ENCODE measurements around the gene LAMA1. TPM values are rescaled to one million over a fixed set of nuclear protein-coding genes. Genes with fewer than 3 reads are reported as not detected.
"Not testable (repeated sequence)": the region's sequence is repeated elsewhere in the genome, so short reads cannot be mapped to it uniquely, and the experiment has no call there.

Gene LAMA1
- total RNA-seq, 5 donors from 2014 or later (not counting 1 experiment from before 2014, with no cell fraction given): 0.09 to 0.43 (median 0.09) TPM; not detected in 2

GRCh38 chr18:6943143-6943542 is 174.5 kb downstream of the LAMA1 start:
- H3K4me3 ChIP-seq (ENCODE audit: control insufficient read depth in 1 of 2, extremely low read depth in 1 of 2, low read length in 1 of 2): no peak overlapping the region
- no peak overlapping the region for H3K27ac Mint-ChIP-seq
- no peak for ATAC-seq (replicated peaks in 1 of 4)
- POLR2A ChIA-PET: no interaction called here
- DNase-seq: no peak
- H3K36me3 Mint-ChIP-seq: no peaks in the 10 kb centered on the region
- no peak overlapping the region for H3K4me3 Mint-ChIP-seq
- H3K4me1 Mint-ChIP-seq: no peaks in the 10 kb centered on the region
- peaks cover 0 to 2% of the 10 kb centered on the region in 2 experiments for H3K27me3 ChIP-seq (replicated peaks in 1 of 2; ENCODE audit: control insufficient read depth in 2 of 2, extremely low read depth in 1 of 2, insufficient read depth in 2 of 2, low read length in 1 of 2)
- H3K9me3 Mint-ChIP-seq: peaks cover 0 to 8% (median 2%) of the 10 kb centered on the region in 3 donors
- H3K27me3 Mint-ChIP-seq: no peaks in the 10 kb centered on the region
- H3K4me1 ChIP-seq (ENCODE audit: control insufficient read depth in 1 of 2, extremely low read depth in 1 of 2, insufficient read depth in 2 of 2, low read length in 2 of 2): no peaks in the 10 kb centered on the region
- no peaks in the 10 kb centered on the region for H3K9me3 ChIP-seq
- no peaks in the 10 kb centered on the region for H3K36me3 ChIP-seq (ENCODE audit: control insufficient read depth in 2 of 2, extremely low read depth in 1 of 2, insufficient read depth in 1 of 2, low read length in 1 of 2)
- WGBS (ENCODE audit: insufficient coverage): 82% methylated on average over 5 of the region's 6 CpGs
- H3K27ac ChIP-seq (ENCODE audit: low read length): no peak overlapping the region
- CTCF ChIA-PET: no interaction called here

DNA sequence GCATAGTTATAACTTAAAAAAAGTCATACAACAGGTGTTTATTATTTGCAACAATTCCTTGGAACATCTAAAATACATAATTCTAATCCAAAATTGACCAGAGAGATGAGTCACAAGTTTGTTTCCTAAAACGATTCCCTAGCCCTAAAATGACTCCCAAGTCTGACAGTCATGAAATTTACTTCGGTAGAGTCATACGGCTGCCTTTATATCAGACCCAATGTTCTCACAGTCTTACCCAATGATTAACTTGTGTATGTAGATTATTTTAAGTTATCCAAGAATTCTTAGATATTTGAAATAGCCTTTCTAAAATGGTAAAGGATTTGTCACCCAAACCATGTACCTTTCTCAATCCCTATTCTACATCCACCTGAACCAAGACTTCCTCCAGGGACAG is 174.9 kb downstream of the LAMA1 start:
- DNase-seq (no peak), ATAC-seq (replicated peaks in 1 of 4) (no peak)
- H3K4me1 Mint-ChIP-seq: no peaks in the 10 kb centered on the region
- H3K9me3 Mint-ChIP-seq: peaks cover 0 to 8% (median 2%) of the 10 kb centered on the region in 3 donors
- H3K36me3 ChIP-seq (ENCODE audit: control insufficient read depth in 2 of 2, extremely low read depth in 1 of 2, insufficient read depth in 1 of 2, low read length in 1 of 2): no peaks in the 10 kb centered on the region
- H3K9me3 ChIP-seq: no peaks in the 10 kb centered on the region
- peaks cover 0 to 2% of the 10 kb centered on the region in 2 experiments for H3K27me3 ChIP-seq (replicated peaks in 1 of 2; ENCODE audit: control insufficient read depth in 2 of 2, extremely low read depth in 1 of 2, insufficient read depth in 2 of 2, low read length in 1 of 2)
- no peak overlapping the region for H3K4me3 ChIP-seq (ENCODE audit: control insufficient read depth in 1 of 2, extremely low read depth in 1 of 2, low read length in 1 of 2)
- H3K36me3 Mint-ChIP-seq: no peaks in the 10 kb centered on the region
- ChIA-PET POLR2A (no interaction called here), CTCF (no interaction called here)
- H3K4me1 ChIP-seq (ENCODE audit: control insufficient read depth in 1 of 2, extremely low read depth in 1 of 2, insufficient read depth in 2 of 2, low read length in 2 of 2): no peaks in the 10 kb centered on the region
- no peak overlapping the region for H3K27ac ChIP-seq (ENCODE audit: low read length)
- no peak overlapping the region for H3K27ac Mint-ChIP-seq
- 60% methylated on average over 1 of the region's 3 CpGs for whole genome bisulfite sequencing (ENCODE audit: insufficient coverage)
- peaks cover 2 to 3% of the 10 kb centered on the region in 2 donors for H3K27me3 Mint-ChIP-seq
- H3K4me3 Mint-ChIP-seq: no peak overlapping the region

- Histone ChIP-seq H3K4me3 (ENCODE audit: control insufficient read depth in 1 of 2, extremely low read depth in 1 of 2, low read length in 1 of 2) (no peak overlapping the region), H3K4me1 (ENCODE audit: control insufficient read depth in 1 of 2, extremely low read depth in 1 of 2, insufficient read depth in 2 of 2, low read length in 2 of 2) (no peaks in the 10 kb centered on the region), H3K36me3 (ENCODE audit: control insufficient read depth in 2 of 2, extremely low read depth in 1 of 2, insufficient read depth in 1 of 2, low read length in 1 of 2) (no peaks in the 10 kb centered on the region), H3K27me3 (replicated peaks in 1 of 2; ENCODE audit: control insufficient read depth in 2 of 2, extremely low read depth in 1 of 2, insufficient read depth in 2 of 2, low read length in 1 of 2) (peaks cover 0 to 2% of the 10 kb centered on the region in 2 experiments), H3K27ac (ENCODE audit: low read length) (no peak overlapping the region), H3K9me3 (no peaks in the 10 kb centered on the region)
- no peak overlapping the region for H3K27ac Mint-ChIP-seq
- DNase-seq (no peak), ATAC-seq (replicated peaks in 1 of 4) (no peak)
- H3K36me3 Mint-ChIP-seq: no peaks in the 10 kb centered on the region
- H3K9me3 Mint-ChIP-seq: peaks cover 0 to 8% (median 0%) of the 10 kb centered on the region in 3 donors
- H3K4me1 Mint-ChIP-seq: no peaks in the 10 kb centered on the region
- ChIA-PET CTCF (no interaction called here), POLR2A (no interaction called here)
- H3K27me3 Mint-ChIP-seq: peaks cover 4% of the 10 kb centered on the region in 2 donors
- 29% methylated on average over 4 of the region's 11 CpGs for WGBS (ENCODE audit: insufficient coverage)
- no peak overlapping the region for H3K4me3 Mint-ChIP-seq
These were observed 175.6 kb downstream of the LAMA1 start for GRCh38 chr18:6941996-6942395.

DNA sequence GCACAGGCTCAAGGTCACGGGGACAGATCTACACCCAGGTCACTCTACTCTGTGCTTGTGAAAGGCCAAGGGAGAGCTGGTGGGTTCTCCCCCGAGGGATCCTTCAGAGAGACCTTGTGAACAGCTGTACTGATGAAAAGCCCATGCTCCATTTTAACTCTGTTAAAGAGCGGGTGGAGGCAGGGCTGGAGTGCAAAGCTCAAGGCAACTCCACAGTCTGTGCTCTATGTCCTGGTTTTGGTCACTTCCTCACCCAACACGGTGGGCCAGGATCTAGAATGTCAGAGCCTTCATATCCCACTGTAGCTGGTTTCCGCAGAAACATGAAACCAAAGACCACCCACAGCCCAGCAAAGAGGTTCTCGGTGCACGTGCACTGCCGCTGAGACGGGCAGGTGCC is 177.1 kb downstream of the LAMA1 start:
- H3K4me1 ChIP-seq (ENCODE audit: control insufficient read depth in 1 of 2, extremely low read depth in 1 of 2, insufficient read depth in 2 of 2, low read length in 2 of 2): no peaks in the 10 kb centered on the region
- H3K27me3 ChIP-seq (replicated peaks in 1 of 2; ENCODE audit: control insufficient read depth in 2 of 2, extremely low read depth in 1 of 2, insufficient read depth in 2 of 2, low read length in 1 of 2): peaks cover 0 to 2% of the 10 kb centered on the region in 2 experiments
- H3K9me3 Mint-ChIP-seq: peaks cover 0 to 13% (median 0%) of the 10 kb centered on the region in 3 donors
- H3K36me3 ChIP-seq (ENCODE audit: control insufficient read depth in 2 of 2, extremely low read depth in 1 of 2, insufficient read depth in 1 of 2, low read length in 1 of 2): no peaks in the 10 kb centered on the region
- peaks cover 4 to 10% of the 10 kb centered on the region in 2 donors for H3K27me3 Mint-ChIP-seq
- H3K4me1 Mint-ChIP-seq: no peaks in the 10 kb centered on the region
- ChIA-PET CTCF (no interaction called here), POLR2A (no interaction called here)
- 91% methylated on average over 9 of the region's 9 CpGs for WGBS (ENCODE audit: insufficient coverage)
- no peaks in the 10 kb centered on the region for H3K9me3 ChIP-seq
- H3K27ac ChIP-seq (ENCODE audit: low read length): no peak overlapping the region
- H3K4me3 Mint-ChIP-seq: no peak overlapping the region
- no peak for ATAC-seq (replicated peaks in 1 of 4)
- no peak overlapping the region for H3K27ac Mint-ChIP-seq
- DNase-seq: no peak
- H3K4me3 ChIP-seq (ENCODE audit: control insufficient read depth in 1 of 2, extremely low read depth in 1 of 2, low read length in 1 of 2): no peak overlapping the region
- no peaks in the 10 kb centered on the region for H3K36me3 Mint-ChIP-seq

GRCh38 chr18:6939972-6940371 is 177.6 kb downstream of the LAMA1 start:
- Histone ChIP-seq H3K9me3 (no peaks in the 10 kb centered on the region), H3K27ac (ENCODE audit: low read length) (no peak overlapping the region), H3K27me3 (replicated peaks in 1 of 2; ENCODE audit: control insufficient read depth in 2 of 2, extremely low read depth in 1 of 2, insufficient read depth in 2 of 2, low read length in 1 of 2) (peaks cover 0 to 2% of the 10 kb centered on the region in 2 experiments), H3K4me1 (ENCODE audit: control insufficient read depth in 1 of 2, extremely low read depth in 1 of 2, insufficient read depth in 2 of 2, low read length in 2 of 2) (no peaks in the 10 kb centered on the region), H3K36me3 (ENCODE audit: control insufficient read depth in 2 of 2, extremely low read depth in 1 of 2, insufficient read depth in 1 of 2, low read length in 1 of 2) (no peaks in the 10 kb centered on the region), H3K4me3 (ENCODE audit: control insufficient read depth in 1 of 2, extremely low read depth in 1 of 2, low read length in 1 of 2) (no peak overlapping the region)
- peaks cover 4 to 10% of the 10 kb centered on the region in 2 donors for H3K27me3 Mint-ChIP-seq
- no peak overlapping the region for H3K4me3 Mint-ChIP-seq
- H3K9me3 Mint-ChIP-seq: peaks cover 0 to 8% (median 0%) of the 10 kb centered on the region in 3 donors
- no peaks in the 10 kb centered on the region for H3K4me1 Mint-ChIP-seq
- no peak for ATAC-seq (replicated peaks in 1 of 4)
- ChIA-PET POLR2A (no interaction called here), CTCF (no interaction called here)
- WGBS (ENCODE audit: insufficient coverage): 86% methylated on average over 4 of the region's 4 CpGs
- H3K36me3 Mint-ChIP-seq: no peaks in the 10 kb centered on the region
- no peak overlapping the region for H3K27ac Mint-ChIP-seq
- DNase-seq: no peak

- POLR2A ChIA-PET; H3K27ac Mint-ChIP-seq; H3K4me1 ChIP-seq (ENCODE audit: control insufficient read depth in 1 of 2, extremely low read depth in 1 of 2, insufficient read depth in 2 of 2, low read length in 2 of 2); H3K4me3 Mint-ChIP-seq; H3K4me3 ChIP-seq (ENCODE audit: control insufficient read depth in 1 of 2, extremely low read depth in 1 of 2, low read length in 1 of 2); H3K27me3 ChIP-seq (replicated peaks in 1 of 2; ENCODE audit: control insufficient read depth in 2 of 2, extremely low read depth in 1 of 2, insufficient read depth in 2 of 2, low read length in 1 of 2); H3K36me3 ChIP-seq (ENCODE audit: control insufficient read depth in 2 of 2, extremely low read depth in 1 of 2, insufficient read depth in 1 of 2, low read length in 1 of 2); DNase-seq; H3K27ac ChIP-seq (ENCODE audit: low read length); H3K4me1 Mint-ChIP-seq; H3K9me3 ChIP-seq; H3K36me3 Mint-ChIP-seq; ATAC-seq (replicated peaks in 1 of 4); CTCF ChIA-PET; H3K9me3 Mint-ChIP-seq: not testable (repeated sequence)
- peaks cover 4 to 10% of the 10 kb centered on the region in 2 donors for H3K27me3 Mint-ChIP-seq
- no CpG with 5 or more reads among the region's 2 CpGs for WGBS (ENCODE audit: insufficient coverage)
These were observed 179.2 kb downstream of the LAMA1 start for GRCh38 chr18:6938403-6938802.

- Histone ChIP-seq H3K36me3 (ENCODE audit: control insufficient read depth in 2 of 2, extremely low read depth in 1 of 2, insufficient read depth in 1 of 2, low read length in 1 of 2) (no peaks in the 10 kb centered on the region), H3K4me1 (ENCODE audit: control insufficient read depth in 1 of 2, extremely low read depth in 1 of 2, insufficient read depth in 2 of 2, low read length in 2 of 2) (no peaks in the 10 kb centered on the region), H3K9me3 (no peaks in the 10 kb centered on the region), H3K27me3 (replicated peaks in 1 of 2; ENCODE audit: control insufficient read depth in 2 of 2, extremely low read depth in 1 of 2, insufficient read depth in 2 of 2, low read length in 1 of 2) (peaks cover 0 to 2% of the 10 kb centered on the region in 2 experiments), H3K4me3 (ENCODE audit: control insufficient read depth in 1 of 2, extremely low read depth in 1 of 2, low read length in 1 of 2) (no peak overlapping the region), H3K27ac (ENCODE audit: low read length) (no peak overlapping the region)
- ATAC-seq (replicated peaks in 1 of 4) (no peak), DNase-seq (no peak)
- CTCF ChIA-PET: no interaction called here
- Mint-ChIP-seq H3K4me1 (no peaks in the 10 kb centered on the region), H3K27ac (no peak overlapping the region), H3K27me3 (peaks cover 4 to 10% of the 10 kb centered on the region in 2 donors), H3K9me3 (peaks cover 0 to 6% (median 0%) of the 10 kb centered on the region in 3 donors), H3K36me3 (no peaks in the 10 kb centered on the region), H3K4me3 (no peak overlapping the region)
- POLR2A ChIA-PET: no interaction called here
- no CpG with 5 or more reads among the region's 7 CpGs for WGBS (ENCODE audit: insufficient coverage)
These were observed 179.6 kb downstream of the LAMA1 start for GRCh38 chr18:6938003-6938402.
